Measurements from ENCODE around the gene AGXT.

GRCh38 chr2:240915526-240916341, 47.1 kb downstream of the AGXT start:
- TF ChIP-seq CTCF (IDR thresholded peaks at IDR 0.05) (no peak), POLR2A (IDR thresholded peaks at IDR 0.05) (no peak)

All from thyroid gland (tissue), 4 donors.